NCI-H1694 treated with DMSO at 0.1 percent for 48 hours (cell line): ENCODE results near the gene DYNC1LI1.
"Not testable (repeated sequence)": the region's sequence is repeated elsewhere in the genome, so short reads cannot be mapped to it uniquely, and the experiment has no call there.

ENCODE experiments used
- DNase-seq: peaks from one replicate; lab custom pipeline; 2025; lab: John Stamatoyannopoulos, UW

The DYNC1LI1 gene

GRCh38 chr3:32531010-32531647 lies 39.5 kb downstream of the DYNC1LI1 start:
- DNase-seq: no peak

GRCh38 chr3:32525720-32526119 lies 44.9 kb downstream of the DYNC1LI1 start:
- DNase-seq: no peak

- no peak for DNase-seq
Measured at GRCh38 chr3:32522682-32523081, 48.0 kb downstream of the DYNC1LI1 start.

- DNase-seq: not testable (repeated sequence)
Measured at GRCh38 chr3:32518921-32519320, 51.7 kb downstream of the DYNC1LI1 start.

- DNase-seq: not testable (repeated sequence)
Measured at GRCh38 chr3:32516751-32517150, 53.9 kb downstream of the DYNC1LI1 start.

GRCh38 chr3:32511005-32511404 lies 59.7 kb downstream of the DYNC1LI1 start:
- no peak for DNase-seq

- peak; percentile 36 for DNase-seq
Measured at GRCh38 chr3:32510075-32510724, 60.5 kb downstream of the DYNC1LI1 start.

GRCh38 chr3:32508711-32509110 lies 61.9 kb downstream of the DYNC1LI1 start:
- DNase-seq: no peak

- no peak for DNase-seq
Measured at GRCh38 chr3:32506466-32506865, 64.2 kb downstream of the DYNC1LI1 start.

- DNase-seq: no peak
Measured at GRCh38 chr3:32502946-32503286, 67.7 kb downstream of the DYNC1LI1 start.

- DNase-seq: no peak
Measured at GRCh38 chr3:32502118-32502945, 68.3 kb downstream of the DYNC1LI1 start, which contains the start of gene CMTM6. CMTM6 (minus strand) TSS chr3:32502852; CDS start chr3:32502745, 107 bp downstream.

GRCh38 chr3:32501783-32502117 lies 68.9 kb downstream of the DYNC1LI1 start:
- DNase-seq: no peak

GRCh38 chr3:32500880-32501782 lies 69.5 kb downstream of the DYNC1LI1 start:
- DNase-seq: no peak

GRCh38 chr3:32500231-32500630 lies 70.4 kb downstream of the DYNC1LI1 start:
- DNase-seq: no peak

GRCh38 chr3:32499585-32499984 lies 71.1 kb downstream of the DYNC1LI1 start:
- DNase-seq: no peak

- DNase-seq: no peak
Measured at GRCh38 chr3:32498992-32499391, 71.7 kb downstream of the DYNC1LI1 start.

- DNase-seq: no peak
Measured at GRCh38 chr3:32498252-32498651, 72.4 kb downstream of the DYNC1LI1 start.

GRCh38 chr3:32495609-32496008 lies 75.0 kb downstream of the DYNC1LI1 start:
- no peak for DNase-seq

GRCh38 chr3:32495085-32495484 lies 75.6 kb downstream of the DYNC1LI1 start:
- no peak for DNase-seq

GRCh38 chr3:32493437-32494414 lies 76.9 kb downstream of the DYNC1LI1 start:
- no peak for DNase-seq
